NCI-H460 (cell line): ENCODE results near the gene NTSR1. TPM values are rescaled to one million over a fixed set of nuclear protein-coding genes. Genes with fewer than 3 reads are reported as not detected.

Experiments used
- DNase-seq: peaks from one replicate; pipeline ENCODE4 v3.0.0-alpha.2; 2016; ENCODE audit warnings: low read depth; ENCODE audit errors: extremely low read depth
- total RNA-seq: library from RNA; depleted of rRNA; stranded (reverse); fragments of >200 nt; shearing (Covaris generic); gene quantifications from 2 replicates; pipeline ENCODE4 v1.2.3, GENCODE V29; 2014; rRNA removed

NTSR1 gene
- total RNA-seq, 1 experiment from 2014 or later: 19.3 TPM

DNA sequence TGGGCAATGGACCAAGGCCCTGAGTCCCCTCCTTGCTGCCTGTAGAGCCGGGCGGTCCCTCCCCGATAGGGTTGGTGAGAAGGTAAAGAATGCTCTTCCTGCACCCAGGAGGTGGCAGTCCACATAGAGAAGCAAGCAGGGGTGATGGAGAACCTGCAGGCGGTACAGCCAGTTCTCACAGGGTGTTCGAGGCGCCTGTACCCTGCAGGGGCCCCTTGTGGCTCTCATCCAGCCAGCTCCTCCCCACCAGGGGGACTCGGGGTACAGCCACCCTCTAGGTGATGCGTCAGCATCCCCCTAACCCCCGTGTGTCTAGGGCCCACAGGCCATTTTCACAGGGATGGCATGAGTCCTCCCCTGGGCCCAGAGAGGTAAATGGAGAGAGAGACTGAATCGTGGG, 103.1 kb downstream of the NTSR1 start:
- DNase-seq: no peak

Other genes with a start within 250 kb of the NTSR1 start
- gene GATA5, start 232.8 kb upstream of the NTSR1 start, total RNA-seq: 0.26 and 0.52 TPM in 2 replicates
- gene SLCO4A1, start 66.3 kb upstream of the NTSR1 start, total RNA-seq: 91.6 and 97.1 TPM in 2 replicates
- 36.4 and 36.7 TPM in 2 replicates for gene MRGBP, start 87.6 kb downstream of the NTSR1 start, total RNA-seq
- 32.6 and 34.8 TPM in 2 replicates for gene OGFR, start 96.0 kb downstream of the NTSR1 start, total RNA-seq
- 5.8 and 7.8 TPM in 2 replicates for gene COL9A3, start 108.2 kb downstream of the NTSR1 start, total RNA-seq
- gene TCFL5, start 153.0 kb downstream of the NTSR1 start, total RNA-seq: 14.1 and 15.1 TPM in 2 replicates
- gene DIDO1, start 217.7 kb downstream of the NTSR1 start, total RNA-seq: 25.4 and 27.8 TPM in 2 replicates
- gene GID8, start 229.3 kb downstream of the NTSR1 start, total RNA-seq: 20.6 and 22.6 TPM in 2 replicates
- 16.6 and 20.1 TPM in 2 replicates for gene SLC17A9, start 243.9 kb downstream of the NTSR1 start, total RNA-seq